Suppressor macrophage treated with lipopolysaccharide for 4 hours (primary cell): ENCODE measurements around the gene SNX27.
A peak's percentile ranks its signal among the peaks of the same experiment; 100 is the strongest.
"Not testable (repeated sequence)": the region's sequence is repeated elsewhere in the genome, so short reads cannot be mapped to it uniquely, and the experiment has no call there.

Source experiments
- DNase-seq: peaks from one replicate; pipeline ENCODE4 v3.0.0-alpha.2; 2020

The SNX27 gene

DNA sequence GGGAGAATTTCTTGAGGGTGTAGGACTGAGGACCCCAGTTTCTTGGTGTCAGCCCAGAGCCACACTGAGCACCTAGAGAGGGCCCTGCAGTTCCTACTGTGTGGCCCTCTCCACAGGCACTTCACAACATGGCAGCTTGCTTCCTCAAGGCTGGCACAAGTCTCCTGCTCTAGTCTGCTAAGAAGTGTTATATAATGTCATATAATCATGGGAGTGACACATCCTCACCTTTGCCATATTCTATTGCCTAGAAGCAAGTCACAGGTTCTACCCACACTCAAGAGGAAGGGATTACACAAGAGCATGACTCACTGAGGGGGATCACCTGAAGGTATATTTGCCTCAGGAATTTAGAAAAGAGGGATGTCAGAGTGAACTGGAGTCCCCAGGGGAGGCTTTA lies 5.5 kb upstream of the SNX27 start:
- DNase-seq: no peak

DNA sequence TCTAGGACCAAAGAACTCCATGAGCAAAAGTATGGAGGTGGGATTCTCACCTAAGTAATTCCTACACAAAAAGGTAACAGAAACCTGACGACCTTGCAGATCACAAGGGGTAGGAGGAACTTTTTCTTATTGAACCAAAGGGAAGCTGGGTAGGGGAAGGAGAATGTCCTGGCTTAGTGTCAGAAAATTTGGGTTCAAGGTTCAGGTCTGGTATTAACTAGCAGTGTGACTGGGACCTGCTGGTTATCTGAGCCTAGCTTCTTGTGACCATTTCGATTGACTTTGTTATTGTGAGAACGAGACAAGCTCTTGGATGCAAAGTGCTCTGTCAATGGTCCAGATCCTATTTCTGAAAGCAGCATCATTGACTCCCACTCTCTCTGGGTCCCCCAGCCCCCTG lies 5.0 kb upstream of the SNX27 start:
- DNase-seq: no peak

DNA sequence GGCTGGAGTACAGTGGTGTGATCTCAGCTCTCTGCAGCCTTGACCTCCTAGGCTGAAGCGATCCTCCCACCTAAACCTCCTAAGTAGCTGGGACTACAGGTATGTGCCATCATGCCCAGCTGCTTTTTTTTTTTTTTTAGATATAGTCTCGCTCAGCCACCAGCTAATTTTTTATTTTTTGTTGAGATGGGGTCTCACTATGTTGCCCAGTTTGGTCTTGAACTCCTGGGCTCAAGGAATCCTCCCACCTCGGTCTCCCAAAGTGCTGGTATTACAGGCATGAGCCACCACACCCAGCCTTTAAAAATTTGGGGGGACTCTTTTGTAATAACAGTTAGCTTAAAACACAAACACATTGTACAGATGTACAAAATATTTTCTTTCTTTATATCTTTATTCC lies 1.7 kb upstream of the SNX27 start:
- no peak for DNase-seq

DNA sequence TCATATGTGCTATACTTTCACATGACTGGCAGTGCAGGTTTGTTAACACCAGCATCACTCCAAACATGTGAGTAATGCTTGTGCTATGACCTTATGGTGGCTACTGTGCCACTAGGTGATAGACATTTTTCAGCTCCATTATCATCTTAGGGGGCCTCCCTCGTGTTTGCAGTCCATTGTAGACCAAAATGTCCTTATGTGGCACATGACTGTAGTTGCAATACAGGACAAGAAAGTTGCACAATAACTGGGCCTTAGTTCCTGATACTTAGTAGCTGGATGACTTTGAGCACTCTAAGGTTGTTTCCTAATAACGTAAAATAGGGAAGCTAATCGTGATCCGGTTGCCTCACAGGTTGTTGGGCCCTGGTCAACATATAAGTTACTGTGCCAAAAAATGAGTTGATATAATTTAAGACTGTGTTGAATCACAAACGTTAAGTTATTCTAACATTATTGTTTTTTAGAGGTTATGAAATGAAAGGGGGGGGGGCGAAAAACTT lies 511 bp upstream of the SNX27 start:
- DNase-seq: peak; percentile 98

DNA sequence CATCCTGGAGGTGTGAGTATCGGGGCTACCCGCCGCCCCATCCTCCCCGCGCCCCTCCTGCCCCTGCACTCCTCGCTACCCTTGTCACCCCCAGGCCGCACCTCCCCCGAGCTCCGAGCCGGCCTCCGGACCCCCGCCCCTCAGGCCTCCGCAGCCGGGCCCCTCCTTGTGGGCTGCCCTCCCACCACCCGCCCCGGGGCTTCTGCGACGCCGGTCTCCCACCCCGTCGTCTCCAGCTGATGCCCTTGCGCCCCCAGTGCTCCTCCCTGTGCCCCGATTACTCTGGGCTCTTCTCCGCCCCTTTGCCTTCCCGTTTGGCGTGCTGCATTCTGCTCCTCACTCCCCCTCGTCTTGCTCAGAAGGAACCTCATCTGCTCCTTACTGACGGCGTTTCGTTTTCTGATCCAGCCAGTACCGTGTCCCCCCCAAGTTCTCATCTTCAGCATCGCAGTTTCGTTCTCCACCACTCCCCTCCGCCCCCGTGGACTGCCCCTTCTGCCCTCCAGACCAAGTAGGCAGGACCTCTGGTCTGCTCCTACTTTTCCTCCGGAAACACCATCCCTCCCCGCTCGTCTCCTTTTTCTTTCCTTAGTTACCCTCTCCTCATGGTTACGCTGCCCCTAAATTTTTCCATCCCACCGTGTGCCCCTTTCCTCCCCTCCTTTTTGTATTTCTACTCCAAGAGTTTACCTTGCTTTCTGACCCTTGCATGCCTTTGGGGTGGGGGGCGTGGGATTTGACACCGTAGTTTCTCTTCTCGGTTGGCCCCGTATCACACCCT lies 841 bp downstream of the SNX27 start:
- peak; percentile 80 for DNase-seq

DNA sequence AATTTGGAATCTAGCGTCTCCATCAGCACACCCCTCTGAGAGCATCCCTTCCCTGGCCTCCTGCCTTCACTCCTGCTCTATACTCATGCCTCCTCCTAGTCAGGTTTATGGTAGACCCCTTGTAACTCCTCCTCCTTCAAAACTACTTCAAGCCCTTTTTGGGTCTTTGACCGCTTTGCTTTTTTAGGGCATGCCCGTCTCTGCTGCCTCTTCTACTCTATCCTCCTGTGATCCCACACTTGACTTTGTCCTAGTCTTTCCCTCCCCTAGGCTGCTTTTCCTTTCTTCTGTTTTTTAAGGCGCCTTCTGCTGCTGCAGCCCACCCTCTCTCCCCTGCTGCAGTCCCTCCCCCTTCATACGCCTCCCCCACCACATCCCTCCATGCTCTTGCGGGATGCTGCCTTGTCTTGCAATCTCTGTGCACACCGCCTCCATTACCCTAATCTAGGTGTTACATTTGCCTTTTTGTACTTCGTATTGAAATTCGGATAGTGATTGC lies 1.5 kb downstream of the SNX27 start:
- DNase-seq: no peak

DNA sequence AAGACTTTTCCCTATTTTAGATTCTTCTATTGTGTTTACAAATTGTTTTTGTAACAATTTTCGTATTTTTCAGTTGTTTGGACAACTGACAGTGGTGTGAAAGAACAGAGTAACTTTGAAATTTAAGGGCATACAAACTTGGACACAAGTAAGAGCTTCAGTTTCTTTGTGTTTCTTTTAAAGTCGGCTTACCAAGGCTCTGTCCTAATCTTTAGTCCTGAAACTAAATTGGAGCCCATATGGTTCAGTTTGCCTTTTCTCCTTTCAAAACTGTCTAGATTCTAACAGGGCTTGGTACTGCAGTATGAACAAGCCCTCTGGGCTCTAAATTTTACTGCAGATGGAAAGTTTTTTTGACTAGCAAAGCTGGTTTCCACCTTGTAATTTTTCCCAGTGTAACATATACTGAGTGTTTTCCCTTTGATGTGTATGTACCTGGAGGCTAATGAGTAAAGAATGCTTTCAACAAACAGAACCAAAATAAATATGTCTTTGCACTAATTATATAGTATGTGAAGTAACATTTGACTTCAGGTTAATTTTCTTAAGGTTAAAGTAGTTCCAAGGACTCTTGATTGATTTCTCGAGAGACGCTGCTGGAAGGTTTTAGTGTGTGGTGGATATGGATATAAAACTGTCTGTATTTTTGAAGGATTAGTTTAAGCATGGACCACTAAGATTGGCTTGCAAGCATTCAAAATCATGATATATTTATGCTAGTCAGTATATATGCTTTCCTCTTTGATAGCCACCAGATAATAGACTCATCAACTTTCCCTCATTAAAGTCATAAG lies 4.1 kb downstream of the SNX27 start:
- no peak for DNase-seq

DNA sequence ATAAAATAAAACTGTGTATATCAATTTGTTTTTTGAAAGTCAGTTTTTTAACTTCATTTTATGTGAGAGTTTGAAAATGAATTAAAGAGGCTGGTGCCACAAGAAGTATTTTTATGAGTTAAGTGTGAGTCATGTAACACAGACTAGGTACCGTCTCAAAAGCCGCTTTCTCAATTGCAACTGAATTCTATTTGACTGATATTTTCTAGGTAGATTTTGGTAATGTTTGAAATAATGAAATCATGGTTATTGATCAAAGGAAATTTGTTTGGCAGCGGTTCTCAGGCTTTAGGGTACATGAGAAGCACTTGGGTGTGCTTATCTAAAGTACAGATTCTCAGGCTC lies 4.6 kb downstream of the SNX27 start:
- no peak for DNase-seq

DNA sequence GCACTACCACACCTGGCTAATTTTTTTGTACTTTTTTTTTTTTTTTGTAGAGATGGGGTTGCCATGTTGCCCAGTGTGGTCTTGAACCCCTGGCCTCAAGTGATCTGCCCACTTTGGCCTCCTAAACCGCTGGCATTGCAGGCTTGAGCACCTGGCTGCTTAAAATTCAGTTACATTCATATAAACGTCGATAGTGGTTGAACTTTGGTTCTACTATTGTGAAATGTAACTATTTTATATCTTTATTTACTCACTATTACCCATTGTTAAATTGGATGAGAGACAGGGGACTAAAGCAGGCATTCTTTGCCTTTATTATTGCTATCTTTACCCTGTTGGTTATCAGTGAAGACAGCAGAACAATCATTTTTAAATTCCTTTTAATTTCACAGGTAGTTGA lies 6.2 kb downstream of the SNX27 start:
- no peak for DNase-seq

DNA sequence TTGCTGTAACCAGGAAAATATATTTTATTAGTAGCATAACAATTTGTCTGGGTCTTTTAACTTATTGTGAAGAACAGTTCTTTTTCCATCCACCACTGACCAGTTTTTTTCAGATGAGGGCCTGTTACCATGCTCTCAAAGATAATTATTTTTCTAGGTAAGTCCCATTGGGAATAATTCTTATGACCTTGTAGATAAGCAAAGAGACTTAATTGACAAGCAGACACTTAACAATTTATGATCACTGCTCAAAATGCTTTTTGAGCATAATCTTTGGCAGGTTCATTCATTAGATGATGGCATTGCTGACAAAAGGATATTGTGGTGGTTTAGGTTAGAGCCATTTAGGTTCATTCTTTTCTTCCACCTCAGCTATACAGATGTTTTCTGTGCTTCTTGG lies 6.6 kb downstream of the SNX27 start:
- no peak for DNase-seq

DNA sequence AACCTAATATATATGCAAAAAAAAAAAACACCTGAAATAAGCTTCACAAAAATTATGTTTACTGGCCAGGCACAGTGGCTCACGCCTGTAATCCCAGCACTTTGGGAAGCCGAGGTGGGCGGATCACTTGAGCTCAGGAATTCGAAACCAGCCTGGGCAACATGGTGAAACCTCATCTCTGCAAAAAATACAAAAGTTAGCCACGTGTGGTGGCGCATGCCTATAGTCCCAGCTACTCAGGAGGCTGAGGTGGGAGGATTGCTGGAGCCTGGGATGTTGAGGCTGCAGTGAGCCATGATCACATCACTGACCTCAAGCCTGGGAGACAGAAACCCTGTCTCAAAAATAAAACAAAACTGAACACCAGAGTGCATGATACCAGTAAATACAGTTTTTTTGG lies 7.1 kb downstream of the SNX27 start:
- not testable (repeated sequence) for DNase-seq

DNA sequence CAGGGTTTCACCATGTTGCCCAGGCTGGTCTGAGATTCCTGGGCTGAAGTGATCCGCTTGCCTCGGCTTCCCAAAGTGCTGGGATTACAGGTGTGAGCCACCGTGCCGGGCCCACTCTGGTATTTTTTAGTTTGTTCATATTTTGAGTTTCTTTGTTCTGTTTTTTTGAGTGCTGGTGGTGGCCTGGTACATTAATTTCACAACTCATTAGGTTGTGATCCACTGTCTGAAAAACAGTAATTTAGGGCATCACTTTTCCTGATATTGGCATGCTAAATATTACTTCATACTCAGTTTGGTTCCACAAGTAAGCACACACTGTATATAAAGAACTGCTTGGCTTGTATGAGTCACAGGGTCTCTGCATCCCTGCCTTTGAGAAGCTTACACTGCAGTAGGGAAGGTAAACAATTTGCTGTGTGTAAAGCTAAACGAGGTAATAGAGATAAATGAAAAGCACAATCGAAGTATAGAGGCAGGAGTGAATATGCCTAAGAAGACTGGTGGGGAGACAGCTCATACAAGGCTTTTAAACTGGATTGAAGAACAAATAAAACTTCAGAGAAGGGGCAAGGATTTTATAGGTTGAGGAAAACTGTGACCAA lies 7.7 kb downstream of the SNX27 start:
- DNase-seq: peak; percentile 59

DNA sequence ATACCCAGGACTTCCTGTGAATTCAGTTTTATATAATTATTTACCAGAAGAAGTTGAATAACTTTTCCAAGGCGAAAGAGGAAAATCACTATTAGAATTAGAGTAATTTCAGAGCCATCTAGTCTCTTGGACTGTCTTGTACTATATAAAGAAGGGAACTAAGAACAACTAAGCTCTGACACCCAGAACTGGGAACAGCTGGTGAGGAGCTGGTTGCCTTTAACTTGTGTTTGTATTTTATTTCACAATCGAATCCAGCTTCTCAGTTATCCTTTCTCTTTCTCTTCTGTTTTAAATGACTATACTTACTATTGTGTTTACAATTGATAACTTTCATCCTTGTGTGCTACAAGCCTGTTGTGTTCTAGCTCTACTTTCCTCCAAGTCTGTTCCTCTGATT lies 8.4 kb downstream of the SNX27 start:
- peak; percentile 83 for DNase-seq

DNA sequence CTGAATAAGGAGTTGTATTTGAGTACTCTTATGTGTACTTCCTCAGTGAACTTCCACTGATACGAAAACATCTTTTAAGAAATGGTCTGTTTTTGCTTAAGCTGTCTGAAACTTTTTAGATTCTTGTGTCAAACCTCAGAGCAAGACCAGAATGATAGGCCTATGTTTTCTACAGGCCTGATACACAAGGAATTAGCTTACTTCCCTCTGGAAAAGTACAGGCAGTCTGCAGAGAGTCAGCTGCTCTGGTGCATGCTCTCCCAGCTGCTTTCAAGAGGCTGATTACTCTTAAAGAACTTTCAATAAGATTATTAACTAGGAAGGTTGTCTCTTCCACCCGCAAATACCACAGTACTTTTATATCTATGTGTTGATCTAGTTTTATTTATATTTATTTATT lies 9.5 kb downstream of the SNX27 start:
- no peak for DNase-seq

DNA sequence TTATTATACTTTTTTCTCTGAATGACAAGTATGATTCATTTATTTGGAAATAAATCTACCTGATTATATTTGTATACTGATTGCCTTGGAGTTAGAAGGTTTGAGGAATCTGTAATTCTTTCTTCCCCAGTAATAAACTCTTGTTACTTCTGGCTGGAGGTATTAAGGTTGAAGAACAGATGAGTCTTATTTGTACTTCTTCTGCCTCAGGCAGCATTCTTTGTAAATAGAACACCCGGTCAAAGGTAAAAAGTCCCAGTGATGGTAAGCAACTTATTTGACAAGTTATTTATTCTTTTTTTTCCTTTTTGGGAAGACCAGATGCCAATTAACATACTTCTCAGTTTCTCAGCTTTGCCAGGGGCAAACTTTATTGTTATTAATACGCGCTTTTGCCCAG lies 12.9 kb downstream of the SNX27 start:
- no peak for DNase-seq

DNA sequence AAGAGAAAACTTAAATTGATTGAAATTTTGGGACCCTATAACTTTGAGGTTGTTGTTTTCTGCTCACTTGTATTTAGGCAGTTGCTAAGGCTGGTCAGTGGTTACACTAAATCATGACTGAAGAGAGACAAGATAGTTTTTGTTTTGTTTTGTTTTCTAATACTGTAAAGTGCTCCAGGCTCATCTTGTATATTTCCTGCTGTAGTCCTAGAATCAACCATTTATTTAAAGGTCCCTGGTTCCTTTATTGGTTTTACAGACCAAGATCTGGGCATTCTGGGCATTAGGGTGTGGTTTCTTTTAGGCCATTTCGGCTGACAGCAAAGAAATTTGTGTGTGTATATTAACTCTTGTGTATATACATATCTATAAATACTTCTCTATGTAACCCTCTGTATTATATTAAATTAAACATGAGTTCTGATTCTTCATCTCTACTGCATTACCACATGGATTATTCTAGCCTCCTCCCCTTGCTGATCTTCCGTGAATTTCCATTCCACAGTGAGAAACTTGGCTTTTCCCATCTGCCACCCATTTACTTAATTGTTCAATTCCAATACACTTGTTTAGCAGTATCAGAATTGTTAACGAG lies 15.0 kb downstream of the SNX27 start:
- DNase-seq: no peak

DNA sequence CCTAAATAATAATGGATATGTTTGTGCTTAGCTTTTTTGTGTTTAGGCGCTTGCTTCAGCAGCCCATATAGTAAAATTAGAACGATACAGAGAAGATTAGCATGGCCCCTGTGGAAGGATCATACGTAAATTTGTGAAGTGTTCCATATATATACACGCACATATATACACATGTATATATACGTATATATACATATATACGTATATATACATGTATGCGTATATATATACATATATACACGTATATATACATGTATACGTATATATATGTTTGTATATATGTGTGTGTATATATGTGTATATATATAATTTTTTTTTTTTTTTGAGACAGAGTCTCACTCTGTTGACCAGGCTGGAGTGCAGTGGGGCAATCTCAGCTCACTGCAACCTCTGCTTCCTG lies 17.4 kb downstream of the SNX27 start:
- no peak for DNase-seq

DNA sequence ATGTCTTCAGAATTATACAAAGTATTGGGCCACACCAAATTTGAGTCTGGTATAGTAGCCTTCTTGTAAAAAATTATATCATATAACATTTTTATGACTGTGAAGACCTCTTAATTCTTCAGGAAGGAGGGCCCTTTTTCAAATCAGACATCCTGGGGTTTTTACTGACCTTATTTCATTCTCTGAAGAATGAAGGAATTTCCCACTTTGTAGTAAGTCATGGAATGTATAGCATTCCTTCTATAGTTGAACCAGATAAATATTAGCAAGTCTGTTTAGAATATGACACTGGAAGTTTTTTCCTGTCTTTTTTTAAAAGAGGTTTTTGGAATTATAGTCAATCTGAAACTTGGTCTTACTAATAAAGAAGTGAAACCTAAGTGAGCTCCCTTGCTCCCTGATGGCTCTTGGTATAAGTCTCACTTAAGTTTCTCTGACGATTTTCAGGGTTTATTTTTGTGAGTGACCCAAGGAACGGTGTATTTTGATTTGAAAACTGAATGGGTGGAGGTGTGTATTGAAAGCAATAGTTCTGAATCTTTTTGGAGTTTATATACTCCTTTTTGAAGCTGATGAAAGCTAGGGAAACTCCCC lies 23.7 kb downstream of the SNX27 start:
- peak; percentile 70 for DNase-seq

DNA sequence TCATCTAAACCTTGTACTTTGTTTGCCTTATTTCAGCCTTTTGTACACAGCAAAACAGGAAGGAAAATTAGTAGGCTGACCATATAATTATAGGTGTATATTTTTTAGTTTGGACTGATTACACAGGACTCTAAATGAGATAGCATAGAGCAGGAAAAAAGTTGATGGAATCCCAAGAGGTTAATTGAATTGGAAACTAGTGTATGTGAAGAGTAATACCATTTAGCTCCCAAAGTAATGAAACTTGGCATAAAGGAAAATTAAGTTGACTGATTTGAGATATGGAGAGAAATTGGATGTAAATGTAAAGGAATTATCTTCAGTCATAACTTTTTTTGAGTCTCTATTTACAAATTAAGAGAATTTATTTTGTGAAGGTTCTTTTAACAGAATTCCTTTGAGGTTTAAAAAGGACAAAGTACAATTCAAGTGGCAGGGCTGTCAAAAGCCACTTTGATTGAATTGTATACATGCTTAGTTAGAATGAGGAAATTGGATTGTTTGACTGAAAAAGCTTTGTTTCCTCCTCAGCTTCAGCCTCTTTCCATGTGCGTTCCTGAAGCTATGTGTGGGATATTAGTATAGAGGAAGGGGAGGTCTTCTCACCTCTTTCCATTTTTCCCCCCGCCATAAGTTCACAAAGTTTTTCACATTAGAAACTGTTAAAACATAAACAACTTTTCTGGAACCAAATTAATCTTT lies 26.4 kb downstream of the SNX27 start:
- no peak for DNase-seq

DNA sequence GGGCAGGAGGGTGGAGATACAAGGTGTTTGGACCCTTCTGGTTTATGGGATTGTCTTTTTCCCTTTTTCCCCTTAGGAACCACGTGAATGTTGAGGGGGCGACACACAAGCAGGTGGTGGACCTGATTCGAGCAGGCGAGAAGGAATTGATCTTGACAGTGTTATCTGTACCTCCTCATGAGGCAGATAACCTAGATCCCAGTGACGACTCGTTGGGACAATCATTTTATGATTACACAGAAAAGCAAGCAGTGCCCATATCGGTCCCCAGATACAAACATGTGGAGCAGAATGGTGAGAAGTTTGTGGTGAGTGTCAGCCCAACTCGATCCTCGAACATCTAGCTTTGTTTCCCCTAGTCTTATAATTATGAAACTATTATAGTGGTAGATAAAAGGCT lies 27.0 kb downstream of the SNX27 start:
- DNase-seq: no peak

DNA sequence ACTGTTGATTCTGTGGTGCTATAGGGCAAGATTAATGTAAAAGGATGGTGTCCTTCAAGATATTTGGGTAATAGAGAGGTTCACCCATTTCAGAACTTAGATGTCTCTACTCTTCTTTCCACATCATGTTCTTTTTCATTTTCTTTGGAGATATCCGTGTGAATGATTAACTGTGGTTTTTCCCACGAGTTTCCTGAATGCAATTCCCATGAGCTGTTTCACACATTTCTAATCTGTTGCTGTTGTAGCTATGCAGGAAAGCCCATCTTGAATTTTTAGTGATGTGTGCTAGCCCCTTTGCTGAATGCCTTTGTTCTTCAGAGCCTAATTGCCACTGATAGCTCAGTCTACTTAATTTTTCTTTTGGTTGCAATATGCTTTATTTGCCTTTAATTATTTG lies 27.6 kb downstream of the SNX27 start:
- no peak for DNase-seq

DNA sequence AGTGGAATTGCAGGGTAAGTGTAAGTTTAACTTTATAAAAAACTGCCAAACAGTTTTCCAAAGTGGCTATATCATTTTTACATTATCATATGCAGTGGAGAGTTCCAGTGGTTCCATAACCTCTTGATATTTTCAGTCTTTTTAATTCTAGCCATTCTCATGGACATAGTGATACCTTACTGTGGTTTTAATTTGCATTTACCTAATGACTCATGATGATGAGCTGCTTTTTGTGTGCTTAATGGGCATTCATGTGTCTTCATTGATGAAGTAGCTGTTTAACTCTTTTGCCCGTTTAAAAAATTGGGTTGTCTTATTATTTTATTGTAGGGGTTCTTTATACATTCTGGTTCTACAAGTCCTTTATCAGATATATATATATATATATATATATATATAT lies 29.4 kb downstream of the SNX27 start:
- no peak for DNase-seq
